Uterus (tissue), 2 donors: ENCODE data around the gene PUS3.

Source experiments
- CTCF ChIP-seq, 4 experiments: fragments of 200-600 bp in 2 of 4; fragments of 450-650 bp in 2 of 4; sonication (generic) in 2 of 4; IDR thresholded peaks; one replicate each; pipeline ENCODE4 v1.5.1; 2016 to 2019; ENCODE audit warnings: antibody characterized with exemption in 4 of 4, mild to moderate bottlenecking in 2 of 4, moderate library complexity in 1 of 4
- POLR2A ChIP-seq, 2 donors: fragments of 450-650 bp; IDR thresholded peaks; one replicate each; pipeline ENCODE4 v1.6.1; 2016; ENCODE audit warnings: antibody characterized with exemption in 2 of 2, mild to moderate bottlenecking in 1 of 2, moderate library complexity in 1 of 2

DNA sequence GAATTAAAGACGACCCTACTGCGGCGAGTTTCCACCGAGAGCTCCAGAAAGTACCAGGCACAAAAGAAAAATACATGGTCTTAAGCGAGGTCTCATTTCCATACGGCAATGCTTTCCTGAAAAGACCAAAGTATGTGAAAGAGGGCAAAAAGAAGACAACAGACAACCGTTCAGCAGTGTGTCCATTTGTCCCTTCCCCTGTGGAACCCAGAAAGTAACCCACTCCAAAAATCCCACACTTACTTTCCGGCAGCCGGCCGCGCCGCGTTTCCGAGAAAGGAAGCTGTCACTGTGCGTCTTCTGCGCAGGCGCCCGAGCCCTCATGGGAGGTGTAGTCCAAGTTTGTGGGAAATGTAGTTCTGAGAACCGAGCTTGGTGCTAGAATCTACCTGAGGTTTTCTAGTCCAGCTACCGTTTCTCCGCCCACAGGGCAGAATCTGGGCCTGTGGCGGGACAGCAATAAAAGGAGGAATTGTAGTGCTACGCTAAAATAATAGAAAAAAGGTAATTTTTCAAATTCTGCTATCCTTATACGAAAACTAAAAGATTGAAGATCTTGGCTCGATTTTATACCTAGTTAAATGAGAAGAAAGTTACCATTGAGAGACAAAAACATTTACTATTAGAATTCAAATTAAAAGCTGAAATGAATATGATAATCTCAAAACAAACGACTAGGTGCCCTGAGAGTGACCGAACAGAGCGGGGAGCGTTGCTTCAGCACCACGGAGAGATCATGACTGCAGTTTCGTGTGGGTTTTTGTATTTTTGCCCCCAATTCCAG lies at the start of gene PUS3:
- TF ChIP-seq POLR2A (IDR thresholded peaks at IDR 0.05): peak in 1 of 2 donors; percentile 29
- TF ChIP-seq CTCF (IDR thresholded peaks at IDR 0.05): no peak
